T-helper 2 cell treated with Interferon-gamma antibody and Interleukin-4, amounts not matched to agents 100 ng/mL and 5 ng/mL, for 36 hours (primary cell): ENCODE results near the gene ZDHHC21. TPM values are rescaled to one million over a fixed set of nuclear protein-coding genes. Genes with fewer than 3 reads are reported as not detected.

Source experiments
- intact Hi-C: fragments of 100-400 bp; cut with micrococcal nuclease; formaldehyde crosslinking; loops from one replicate; pipeline ENCODE4 v1.15.1; 2023
- total RNA-seq: library from RNA; stranded (reverse); gene quantifications from 2 replicates; pipeline ENCODE4 v1.2.3, GENCODE V29; 2022

The ZDHHC21 gene
- total RNA-seq, 1 donor from 2014 or later: 8.6 TPM

- intact Hi-C loops: loop anchor here (5.0 kb wide), 1 partner anchor 518 kb away; no protein-coding TSS in a partner anchor
Measured at GRCh38 chr9:14618836-14619420, 74.3 kb downstream of the ZDHHC21 start.

GRCh38 chr9:14616188-14616982 lies 76.8 kb downstream of the ZDHHC21 start:
- intact Hi-C loops: loop anchor here (1.0 to 5.0 kb wide), 3 partner anchors 45 to 521 kb away; no protein-coding TSS in a partner anchor

- intact Hi-C loops: no loop called here
Measured at GRCh38 chr9:14608540-14608939, 84.7 kb downstream of the ZDHHC21 start.

GRCh38 chr9:14597171-14597799 lies 95.9 kb downstream of the ZDHHC21 start:
- intact Hi-C loops: no loop called here

GRCh38 chr9:14593406-14593805 lies 99.8 kb downstream of the ZDHHC21 start:
- intact Hi-C loops: no loop called here

GRCh38 chr9:14591411-14591810 lies 101.8 kb downstream of the ZDHHC21 start:
- intact Hi-C loops: no loop called here

- intact Hi-C loops: no loop called here
Measured at GRCh38 chr9:14585730-14586473, 107.3 kb downstream of the ZDHHC21 start.

- intact Hi-C loops: no loop called here
Measured at GRCh38 chr9:14584571-14584970, 108.7 kb downstream of the ZDHHC21 start.

- intact Hi-C loops: no loop called here
Measured at GRCh38 chr9:14578030-14578429, 115.2 kb downstream of the ZDHHC21 start.

GRCh38 chr9:14574173-14574572 lies 119.1 kb downstream of the ZDHHC21 start:
- intact Hi-C loops: no loop called here

- intact Hi-C loops: no loop called here
Measured at GRCh38 chr9:14573319-14573718, 119.9 kb downstream of the ZDHHC21 start.

GRCh38 chr9:14565352-14566016 lies 127.7 kb downstream of the ZDHHC21 start:
- intact Hi-C loops: no loop called here

- intact Hi-C loops: no loop called here
Measured at GRCh38 chr9:14563902-14564624, 129.2 kb downstream of the ZDHHC21 start.

GRCh38 chr9:14561929-14562405 lies 131.3 kb downstream of the ZDHHC21 start:
- intact Hi-C loops: no loop called here

Other genes with a start within 250 kb of the ZDHHC21 start
- gene CER1, start 29.3 kb upstream of the ZDHHC21 start, total RNA-seq: not detected in 2 replicates
- gene FREM1, start 217.0 kb upstream of the ZDHHC21 start, total RNA-seq: not detected in 2 replicates